RCC 7860 (cell line): ENCODE measurements around the gene SERTM2.
A peak's percentile ranks its signal among the peaks of the same experiment; 100 is the strongest.

Experiments
- DNase-seq: peaks from one replicate; pipeline ENCODE4 v3.0.0-alpha.2; 2015; ENCODE audit warnings: low spot score
- FAIRE-seq: peaks from 2 replicates; lab custom pipeline; 2012; peaks lifted over from hg19 to GRCh38; lab: Jason Lieb, UNC

The SERTM2 gene

DNA sequence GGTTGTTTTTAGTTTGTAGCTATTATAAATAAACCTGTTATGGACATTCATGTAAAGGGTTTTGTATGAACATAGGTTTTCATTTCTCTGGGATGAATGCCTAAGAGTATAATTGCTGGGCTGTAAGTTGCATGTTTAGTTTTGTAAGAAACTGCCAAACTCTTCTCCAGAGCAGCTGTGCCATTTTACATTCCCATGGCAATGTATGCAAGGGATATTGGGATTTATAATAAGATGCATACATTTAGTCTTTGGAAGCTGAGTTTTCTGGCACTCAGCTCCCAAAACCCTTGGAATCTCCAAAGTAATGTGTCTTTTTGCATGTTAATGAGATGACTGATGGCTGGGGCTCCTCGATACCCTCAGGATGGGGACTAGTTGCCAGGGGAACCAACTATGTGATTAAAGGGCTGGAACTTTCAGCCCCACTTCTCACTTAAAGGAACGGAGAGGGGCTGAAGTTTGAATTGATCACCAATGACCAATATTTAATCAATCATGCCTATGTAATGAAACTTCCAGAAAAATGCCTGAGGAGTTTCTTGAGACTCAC lies 44.0 kb downstream of the SERTM2 start:
- no peak for FAIRE-seq
- no peak for DNase-seq

DNA sequence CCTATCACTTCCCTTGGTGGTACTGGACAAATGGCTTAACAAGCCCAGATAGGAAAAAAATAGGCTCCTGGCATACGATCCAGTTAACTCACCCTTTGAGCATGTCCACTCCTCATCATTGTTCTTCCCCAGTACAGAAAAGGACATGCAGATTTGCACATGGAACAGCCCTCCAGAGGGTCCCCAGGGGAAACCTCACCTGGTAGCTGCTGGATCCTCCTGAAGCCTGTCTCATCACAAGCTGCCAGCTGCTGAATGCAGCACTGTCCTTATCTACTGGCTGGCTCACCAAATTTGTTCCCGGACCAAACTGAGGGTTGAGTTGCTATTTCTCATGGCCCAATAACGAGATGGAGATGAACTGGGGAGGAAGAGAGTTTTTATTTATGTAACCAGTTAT lies 49.4 kb downstream of the SERTM2 start:
- DNase-seq: no peak
- FAIRE-seq: no peak

DNA sequence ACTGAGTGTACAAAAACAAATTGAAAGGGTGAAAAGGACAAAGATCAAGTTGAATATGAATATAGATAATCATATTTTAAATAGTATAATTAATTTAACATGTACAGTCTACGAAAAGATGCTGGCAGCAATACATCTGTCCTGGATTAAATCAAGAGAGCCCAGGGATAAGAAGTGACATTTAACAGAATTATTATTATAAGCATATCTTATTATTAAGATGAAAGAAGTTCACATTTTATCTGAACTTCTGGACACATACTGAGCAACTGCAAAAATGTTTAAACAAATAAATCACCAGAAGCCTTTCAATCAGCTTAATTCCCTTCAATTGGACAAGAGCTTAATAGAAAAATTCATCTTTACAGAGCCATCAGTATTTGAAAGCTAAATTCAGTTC lies 50.4 kb downstream of the SERTM2 start:
- FAIRE-seq (no peak), DNase-seq (no peak)

DNA sequence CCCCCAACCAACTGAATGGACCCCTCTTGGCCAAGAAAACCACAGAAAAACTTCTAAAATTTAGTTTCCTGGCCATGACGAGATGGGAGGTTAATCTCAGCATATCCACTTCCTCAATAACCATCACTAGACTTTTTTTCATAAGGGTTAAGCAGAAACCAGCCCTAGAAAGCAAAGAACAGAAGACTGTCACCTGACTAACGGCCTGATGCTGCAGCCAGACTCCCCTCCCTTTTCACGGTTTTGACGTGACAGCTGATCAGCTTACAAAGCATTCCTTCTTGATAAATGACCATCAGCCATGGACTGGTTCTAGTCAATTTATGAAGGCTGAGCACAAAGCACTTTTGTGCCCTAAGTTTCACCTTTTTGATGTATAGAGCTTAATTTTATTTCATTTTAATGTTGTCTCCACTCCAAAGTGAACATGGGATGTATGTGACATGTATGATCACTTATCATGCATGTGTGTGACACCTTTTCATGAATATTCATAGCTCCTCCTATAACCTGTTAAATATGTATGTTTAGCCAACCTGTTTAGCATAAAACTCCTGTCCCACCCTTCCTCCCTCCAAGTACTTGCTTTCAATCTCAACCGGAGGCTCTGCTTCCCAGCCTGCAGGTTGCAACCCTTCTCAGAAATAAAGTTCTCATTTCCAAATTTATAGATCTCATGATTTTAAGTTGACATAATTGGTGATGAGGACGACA lies 56.3 kb downstream of the SERTM2 start:
- FAIRE-seq (no peak), DNase-seq (no peak)

DNA sequence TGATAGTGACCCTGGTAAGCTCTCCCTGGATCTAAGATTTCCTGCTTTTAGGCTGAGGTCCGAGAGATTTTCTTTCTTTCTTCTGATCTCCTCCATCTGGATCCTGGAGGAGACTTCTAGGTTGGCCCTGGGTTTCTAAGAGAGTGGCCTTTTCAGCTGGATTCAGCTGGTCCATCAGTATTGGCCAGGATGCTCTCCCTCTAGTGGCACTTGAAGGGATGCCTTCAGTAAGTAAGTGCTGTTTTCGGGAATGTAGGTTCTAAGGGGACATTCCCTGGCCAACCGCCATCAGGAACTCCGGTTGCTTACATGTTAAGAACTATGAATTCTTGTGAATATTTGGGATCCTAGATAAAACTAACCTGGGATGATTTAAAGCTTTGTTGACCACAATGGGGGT lies 56.9 kb downstream of the SERTM2 start:
- FAIRE-seq (no peak), DNase-seq (peak; percentile 8)

DNA sequence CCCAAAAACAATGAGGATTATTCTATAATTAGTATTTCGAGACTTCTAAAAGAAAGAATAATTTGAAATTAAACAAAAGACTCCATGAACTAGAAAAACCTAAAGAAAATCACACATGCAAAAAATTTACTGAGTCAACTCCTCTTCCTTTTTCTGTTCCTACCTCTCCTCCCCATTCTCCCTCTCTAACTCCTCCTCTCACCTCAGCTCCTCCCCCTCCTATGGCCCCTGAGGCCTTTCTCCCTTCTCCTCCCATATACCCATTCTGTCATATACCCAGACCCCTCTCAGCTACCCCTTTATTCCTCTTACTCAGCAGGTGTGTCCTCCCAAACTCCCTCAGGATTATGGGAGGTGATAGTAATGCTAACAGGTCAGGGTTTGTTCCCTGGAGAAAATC lies 57.4 kb downstream of the SERTM2 start:
- FAIRE-seq: no peak
- no peak for DNase-seq
